ENCODE measurements around the gene GADD45GIP1.
"Not testable (repeated sequence)": the region's sequence is repeated elsewhere in the genome, so short reads cannot be mapped to it uniquely, and the experiment has no call there.

GADD45GIP1 gene

DNA sequence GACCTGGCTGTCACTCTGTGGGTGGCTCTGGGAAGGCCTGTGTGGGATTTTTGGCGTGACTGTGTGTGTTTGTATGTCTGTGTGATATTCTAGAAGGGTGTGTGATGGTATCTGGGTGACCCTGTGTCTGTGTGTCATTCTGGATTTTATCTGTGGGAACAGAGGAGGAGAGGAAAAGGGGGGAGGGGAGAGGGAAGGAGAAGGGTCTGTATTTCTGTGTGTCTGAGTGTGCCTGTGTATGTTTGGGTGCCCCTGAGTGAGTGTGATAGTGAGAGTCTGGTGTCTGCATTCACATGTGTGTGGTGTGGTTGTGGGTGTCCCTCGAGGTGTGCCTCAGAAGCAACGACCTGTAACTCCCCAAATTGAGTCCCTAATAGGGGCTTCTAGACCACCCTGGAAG is 30.2 kb upstream of the GADD45GIP1 start:
- DNase-seq, result no peak

DNA sequence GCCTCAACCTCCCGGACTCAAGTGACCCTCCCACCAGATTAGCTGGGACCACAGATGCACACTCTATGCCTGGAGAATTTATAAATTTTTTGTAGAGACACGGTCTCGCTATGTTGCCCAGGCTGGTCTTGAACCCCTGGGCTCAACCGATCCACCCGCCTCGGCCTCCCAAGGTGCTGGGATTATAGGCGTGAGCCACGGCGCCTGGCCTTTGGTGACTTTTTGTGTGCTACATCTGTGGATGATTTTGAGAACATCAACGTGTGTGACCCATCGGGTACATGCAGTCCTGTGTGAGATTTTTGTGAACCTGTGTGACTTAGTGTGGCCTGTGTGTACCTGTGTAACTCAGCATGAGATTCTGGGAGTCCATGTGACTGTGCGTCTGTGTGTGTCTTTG is 29.7 kb upstream of the GADD45GIP1 start:
- no peak for DNase-seq

DNA sequence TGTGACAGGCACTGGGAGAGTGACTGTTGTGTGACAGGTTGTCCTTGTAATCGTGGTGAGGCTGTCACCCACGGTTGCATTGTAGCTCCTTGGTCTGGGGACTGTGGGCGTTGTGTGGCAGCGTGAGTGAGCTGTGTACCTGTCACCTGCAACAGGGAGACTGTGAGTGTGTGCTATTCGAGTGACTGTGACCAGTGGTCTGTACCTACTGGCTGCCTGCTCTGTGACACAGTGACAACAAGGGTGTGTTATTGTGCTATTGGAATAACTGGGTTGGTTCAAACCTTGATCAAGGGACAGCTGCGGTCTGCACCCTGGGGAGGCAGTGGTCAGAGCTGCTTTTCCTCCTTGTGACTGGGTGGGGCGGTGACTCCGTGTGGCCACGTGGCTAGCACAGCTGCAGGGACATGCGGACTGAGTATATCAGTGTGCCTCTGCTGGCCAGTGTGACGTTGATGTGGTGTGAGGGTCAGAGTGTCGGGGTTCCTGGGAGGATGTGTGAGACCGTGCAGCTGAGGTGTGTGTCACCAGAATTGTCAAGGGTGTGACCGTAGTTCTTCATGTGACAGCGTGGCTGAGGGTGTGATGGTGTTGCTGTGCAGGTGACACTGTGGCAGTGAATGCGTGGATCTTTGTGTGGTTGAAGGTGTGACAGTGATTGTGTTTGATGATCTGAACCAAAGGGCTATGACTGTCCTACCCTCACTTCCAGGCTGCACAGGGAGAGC is 28.2 kb upstream of the GADD45GIP1 start:
- DNase-seq, result no peak

DNA sequence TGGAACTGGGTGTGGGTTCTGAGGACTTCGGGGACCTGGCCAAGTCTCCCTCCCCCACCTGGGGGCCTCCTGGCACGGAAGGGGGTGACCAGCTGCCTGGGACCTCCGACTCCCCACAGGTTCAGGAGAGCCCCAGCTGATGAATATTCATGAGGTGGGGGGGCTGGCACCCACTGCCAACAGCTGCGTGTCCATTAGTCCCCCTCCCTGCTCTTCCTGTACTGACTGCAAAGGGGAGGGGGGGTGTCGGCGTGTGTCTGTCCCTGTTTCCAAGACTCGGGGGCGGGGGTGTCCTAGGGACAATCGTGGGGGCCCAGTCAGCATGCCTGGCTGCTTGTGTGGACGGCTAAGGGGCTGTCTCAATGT is 27.6 kb upstream of the GADD45GIP1 start:
- DNase-seq, result no peak

DNA sequence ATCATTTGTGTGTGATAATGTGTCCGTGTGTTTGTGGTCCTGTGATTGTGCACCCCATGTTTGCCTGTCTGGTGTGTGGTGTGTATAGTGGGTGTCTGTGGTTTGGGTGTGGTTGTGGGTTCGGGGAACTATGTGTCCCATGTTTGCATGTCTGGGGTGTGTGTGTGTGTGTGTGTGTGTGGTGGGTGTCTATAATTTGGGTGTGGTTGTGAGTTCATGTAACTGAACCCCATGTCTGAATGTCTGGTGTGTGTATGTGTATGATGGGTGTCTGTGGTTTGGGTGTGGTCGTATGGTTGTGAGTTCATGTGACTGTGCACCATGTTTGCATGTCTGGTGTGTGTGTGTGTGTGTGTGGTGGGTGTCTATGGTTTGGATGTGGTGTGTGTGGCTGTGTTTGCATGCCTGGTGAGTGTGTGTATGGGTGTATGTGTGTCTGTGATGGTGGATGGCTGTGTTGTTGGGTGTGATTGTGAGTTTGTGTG is 27.2 kb upstream of the GADD45GIP1 start:
- no peak for DNase-seq

DNA sequence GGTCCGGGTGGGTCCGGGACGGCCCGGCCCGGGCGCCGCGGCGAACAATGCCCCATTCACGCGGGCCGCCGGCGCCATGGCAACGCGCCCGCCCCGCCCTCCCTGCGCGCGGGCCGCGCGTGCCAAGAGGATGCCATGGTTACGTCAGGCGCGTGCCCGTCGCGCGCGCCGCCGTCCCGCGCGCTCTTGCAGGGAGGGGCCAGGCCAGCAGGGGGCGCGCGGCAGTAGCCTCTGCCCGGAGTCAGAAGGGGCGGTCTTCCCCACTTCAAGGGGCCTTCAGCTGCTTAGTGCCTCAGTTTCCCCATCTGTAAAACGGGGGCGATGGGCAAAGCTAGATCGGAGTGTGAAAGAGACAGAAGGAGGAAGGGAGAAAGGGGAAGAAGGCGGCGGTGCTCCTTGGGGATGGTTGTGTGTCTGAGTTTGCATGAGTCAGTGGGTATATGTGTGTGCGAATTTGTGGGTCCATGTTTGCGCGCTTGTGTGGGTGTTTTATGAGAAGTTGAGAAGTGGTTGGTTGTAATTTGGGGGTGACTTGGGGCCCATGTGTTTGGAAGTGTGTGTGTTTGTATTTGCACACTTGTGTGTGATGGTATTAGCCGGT is 26.6 kb upstream of the GADD45GIP1 start:
- DNase-seq, result peak; percentile 65

DNA sequence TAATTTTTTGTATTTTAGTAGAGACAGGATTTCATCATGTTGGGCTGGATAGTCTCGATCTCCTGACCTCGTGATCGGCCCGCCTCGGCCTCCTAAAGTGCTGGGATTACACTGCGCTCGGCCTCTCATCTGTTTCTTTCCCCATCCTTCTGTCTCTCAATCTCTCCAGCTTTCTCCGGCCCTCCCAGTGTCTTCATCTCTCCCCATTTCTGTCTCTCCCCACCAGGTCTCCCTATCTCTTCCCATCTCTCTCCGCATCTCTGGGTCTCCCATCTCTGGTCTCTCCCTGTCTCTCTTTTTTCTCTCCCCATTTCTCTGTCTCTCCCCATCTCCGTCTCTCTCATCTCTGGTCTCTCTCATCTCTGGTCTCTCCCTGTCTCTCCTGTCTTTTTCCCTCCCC is 26.1 kb upstream of the GADD45GIP1 start:
- no peak for DNase-seq

DNA sequence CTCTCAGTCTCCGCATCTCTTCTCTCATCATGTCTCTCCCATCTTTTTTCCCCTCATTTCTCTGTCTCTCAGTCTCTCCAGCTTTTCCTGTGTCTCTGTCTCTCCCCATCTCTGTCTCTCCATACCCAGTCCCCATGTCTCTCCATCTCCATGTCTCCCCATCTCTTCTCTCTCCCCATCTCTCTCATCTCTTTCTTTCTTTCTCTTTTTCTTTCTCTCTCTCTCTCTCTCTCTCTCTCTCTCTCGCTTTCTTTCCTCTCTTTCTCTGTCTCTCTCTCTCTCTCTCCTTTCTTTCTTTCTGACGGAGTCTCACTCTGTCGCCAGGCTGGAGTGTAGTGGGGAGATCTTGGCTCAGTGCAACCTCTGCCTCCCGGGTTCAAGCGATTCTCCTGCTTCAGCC is 25.6 kb upstream of the GADD45GIP1 start:
- no peak for DNase-seq

DNA sequence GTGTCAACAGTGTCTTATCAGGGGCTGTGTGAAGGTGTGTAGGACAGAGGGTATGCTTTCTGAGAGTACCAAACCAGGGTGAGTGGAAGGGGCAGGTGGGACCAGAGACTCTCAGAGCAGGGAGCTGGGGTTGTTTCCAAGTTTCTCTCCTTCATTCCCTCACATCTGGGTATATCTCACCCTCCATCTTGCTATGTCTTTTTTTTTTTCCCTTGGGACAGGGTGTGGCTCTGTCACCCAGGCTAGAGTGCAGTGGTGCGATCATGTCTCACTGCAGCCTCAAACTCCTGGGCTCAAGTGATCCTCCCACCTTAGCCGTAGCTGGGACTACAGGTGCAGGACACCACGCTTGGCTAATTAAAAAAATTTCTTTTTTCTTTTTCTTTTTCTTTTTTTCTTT is 23.0 kb upstream of the GADD45GIP1 start:
- no peak for DNase-seq

DNA sequence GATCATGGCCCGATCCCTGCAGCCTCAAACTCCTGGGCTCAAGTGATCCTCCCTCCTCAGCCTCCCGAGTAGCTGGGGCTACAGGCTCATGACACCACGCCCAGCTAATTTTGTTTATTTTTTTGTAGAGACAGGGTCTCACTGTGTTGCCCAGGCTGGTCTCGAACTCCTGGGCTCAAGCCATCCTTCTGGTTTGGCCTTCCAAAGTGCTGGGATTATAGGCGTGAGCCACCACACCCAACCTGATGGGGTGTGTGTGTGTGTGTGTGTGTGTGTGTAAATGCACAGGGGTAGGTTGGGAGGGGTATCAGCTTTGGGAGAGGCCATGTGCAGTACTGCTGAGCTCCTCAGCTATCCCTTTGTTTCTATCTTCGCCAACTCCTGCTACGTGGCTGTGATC is 19.1 kb upstream of the GADD45GIP1 start:
- DNase-seq, result not testable (repeated sequence)

DNA sequence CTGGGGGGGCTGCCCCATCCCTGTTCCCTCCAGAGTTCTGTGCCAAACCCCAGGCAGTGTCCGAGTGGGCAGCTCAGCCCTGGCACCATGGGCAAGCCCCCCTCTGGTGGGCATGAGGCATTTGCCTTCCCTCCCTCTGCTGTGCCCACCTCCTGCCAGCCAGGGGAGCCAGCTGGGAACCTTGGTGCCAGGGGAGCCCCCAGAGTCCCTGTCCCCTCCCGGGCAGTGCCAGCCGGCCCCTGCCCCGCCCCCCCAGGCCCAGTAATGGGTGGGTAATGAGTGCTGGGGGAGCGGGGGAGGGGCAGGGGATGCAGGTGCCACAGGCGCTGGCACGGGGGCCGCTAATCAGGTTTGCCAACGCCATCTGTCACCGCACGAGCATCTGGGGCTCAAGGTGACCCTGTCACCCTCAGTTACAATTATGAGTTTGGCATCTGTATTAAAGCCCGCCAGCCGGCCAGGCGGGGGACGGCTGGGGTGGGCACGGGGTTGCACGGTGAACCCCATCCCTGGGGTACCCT is 18.3 kb upstream of the GADD45GIP1 start:
- DNase-seq, result no peak

DNA sequence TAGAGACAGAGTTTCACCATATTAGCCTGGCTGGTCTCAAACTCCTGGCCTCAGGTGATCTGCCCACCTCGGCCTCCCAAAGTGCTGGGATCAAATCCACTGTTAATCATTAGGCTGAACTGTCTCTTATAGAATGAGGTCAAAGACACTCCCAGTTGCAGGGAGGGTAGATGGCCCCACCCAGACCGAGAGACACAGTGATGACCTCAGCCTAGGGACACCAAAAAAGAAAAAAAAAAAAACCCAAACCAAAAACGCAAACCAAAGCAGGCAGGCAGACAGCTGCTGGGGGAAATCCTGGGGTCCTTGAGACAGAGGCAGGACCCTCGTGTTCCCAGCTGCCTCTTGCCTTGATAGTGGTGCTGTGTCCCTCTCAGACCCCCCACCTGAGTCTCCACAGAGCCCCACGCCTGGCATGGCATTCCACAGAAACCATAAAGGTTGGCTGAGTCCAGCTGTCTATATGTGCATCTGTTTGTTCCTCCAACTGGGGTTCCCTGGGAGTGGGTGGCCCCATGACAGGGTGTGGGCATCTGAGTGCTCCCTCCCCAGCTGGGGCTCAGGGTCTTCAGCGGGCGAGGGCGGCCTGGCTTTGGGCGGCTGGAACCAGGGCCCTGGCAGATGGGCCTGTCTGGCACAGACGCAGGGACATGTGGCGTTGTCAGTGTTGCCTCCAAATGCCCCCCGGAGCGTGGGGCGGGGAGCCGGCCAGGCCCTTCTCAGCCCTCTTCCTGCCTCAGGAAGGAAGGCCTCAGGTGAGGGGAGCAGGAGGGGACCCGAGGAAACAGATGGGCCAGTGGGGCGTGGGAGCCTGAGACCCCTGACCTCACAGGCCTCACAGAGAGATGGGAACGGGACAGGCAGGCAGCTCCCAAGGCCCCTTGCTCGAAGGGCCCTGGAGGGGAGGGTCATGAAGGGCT is 17.5 kb upstream of the GADD45GIP1 start:
- no peak for DNase-seq

DNA sequence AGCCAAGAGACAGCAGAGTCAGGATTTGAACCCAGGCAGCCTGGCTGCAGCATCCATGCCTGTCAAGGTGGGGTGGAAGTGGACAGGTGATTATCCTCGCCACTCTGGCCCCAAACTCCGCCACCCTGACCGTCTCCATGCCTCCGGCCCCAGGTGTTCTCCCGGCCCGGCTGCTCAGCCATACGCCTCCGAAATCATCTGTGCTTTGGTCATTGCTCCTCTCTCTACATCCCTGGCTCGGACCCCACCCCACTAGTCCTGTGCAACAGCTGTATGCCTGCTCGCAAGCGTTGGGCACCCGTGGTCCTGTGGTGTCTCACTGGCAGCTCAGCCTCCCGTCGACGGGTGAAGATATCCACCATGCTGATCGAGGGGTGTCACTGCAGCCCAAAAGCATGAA is 16.2 kb upstream of the GADD45GIP1 start:
- DNase-seq, result no peak

DNA sequence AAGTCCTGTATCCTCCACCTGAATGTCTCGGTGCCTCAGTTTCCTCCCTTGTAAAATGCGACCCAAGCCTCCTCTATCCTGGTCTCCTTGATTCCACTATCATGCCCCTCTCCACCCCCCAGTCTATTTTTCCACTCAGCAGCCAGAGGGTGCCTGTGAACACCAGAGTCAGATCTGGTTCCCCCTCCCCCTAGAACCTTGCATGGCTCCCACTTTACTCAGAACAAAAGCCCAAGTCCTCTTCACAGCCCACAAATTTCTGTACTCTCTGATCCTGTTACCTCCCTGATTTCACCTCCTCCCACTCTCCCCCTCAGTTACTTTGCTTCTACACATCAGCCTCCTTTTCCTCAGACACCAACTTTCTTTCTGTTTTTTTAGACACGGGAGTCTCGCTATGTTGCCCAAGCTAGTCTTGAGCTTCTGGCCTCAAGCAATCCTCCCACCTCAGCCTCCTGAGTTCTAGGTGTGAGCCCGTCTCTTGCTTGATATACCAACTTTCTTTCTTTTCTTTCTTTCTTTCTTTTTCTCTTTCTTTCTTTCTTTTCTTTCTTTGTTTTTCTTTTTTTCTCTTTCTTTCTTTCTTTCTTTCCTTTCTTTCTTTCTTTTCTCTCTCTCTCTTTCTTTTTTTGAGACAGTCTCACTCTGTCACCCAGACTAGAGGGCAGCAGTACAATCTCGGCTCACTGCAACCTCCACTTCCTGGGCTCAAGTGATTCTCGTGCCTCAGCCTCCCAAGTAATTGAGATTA is 13.2 kb upstream of the GADD45GIP1 start:
- DNase-seq, result no peak

DNA sequence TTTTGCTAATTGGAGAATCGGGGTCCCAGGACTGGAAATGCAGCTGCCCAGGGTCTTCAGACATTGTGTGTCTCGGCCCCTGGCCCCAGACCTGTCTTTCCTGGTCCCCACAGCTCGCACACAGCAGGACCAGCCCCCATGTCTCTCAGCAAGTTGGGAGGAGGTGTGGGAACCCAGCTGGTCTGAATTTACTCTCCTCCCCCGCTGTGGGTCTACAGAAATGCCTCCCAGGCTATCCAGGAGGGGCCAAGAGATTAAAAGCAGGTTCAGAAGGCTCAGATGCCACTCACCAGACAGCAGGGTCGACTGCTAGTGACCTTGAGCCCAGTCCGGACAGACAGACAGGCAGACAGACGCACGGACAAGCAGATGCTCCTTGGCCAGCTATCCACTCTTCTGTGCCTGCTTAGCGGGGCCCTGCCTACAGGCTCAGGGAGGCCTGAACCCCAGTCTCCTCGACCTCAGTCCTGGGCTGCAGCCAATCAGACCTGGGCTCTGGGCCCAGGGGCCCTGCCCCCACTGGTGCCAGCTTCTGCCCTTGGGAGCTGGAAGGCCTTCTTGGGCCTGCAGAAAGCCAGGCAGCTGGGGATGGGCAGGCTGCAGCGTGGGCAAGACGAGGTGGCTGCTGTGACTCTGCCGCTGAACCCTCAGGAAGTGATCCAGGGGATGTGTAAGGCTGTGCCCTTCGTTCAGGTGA is 12.4 kb upstream of the GADD45GIP1 start, which contains the start of gene DAND5:
Gene DAND5, plus strand, starts transcription at position 285 of the 697 bp plus-strand sequence. Its CDS starts 85 bp downstream, at position 370.
- no peak for DNase-seq

DNA sequence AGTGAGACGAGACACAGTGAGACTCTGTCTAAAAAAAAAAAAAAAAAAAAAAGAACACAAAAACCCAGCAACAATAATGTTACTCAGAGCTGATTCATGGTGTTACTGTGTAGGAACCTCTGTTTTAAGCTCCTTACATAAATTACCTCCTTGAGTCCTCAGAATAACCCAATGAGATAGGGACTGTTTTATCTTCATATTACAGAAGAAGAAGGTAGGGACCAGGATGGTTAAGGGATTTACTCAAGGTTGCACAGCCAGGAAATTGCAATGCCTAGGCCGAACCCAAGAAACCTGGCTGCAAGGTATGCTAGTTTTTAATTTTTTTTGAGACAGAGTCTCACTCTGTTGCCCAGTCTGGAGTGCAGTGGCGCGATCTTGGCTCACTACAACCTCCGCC is 10.9 kb upstream of the GADD45GIP1 start:
- DNase-seq, result no peak

DNA sequence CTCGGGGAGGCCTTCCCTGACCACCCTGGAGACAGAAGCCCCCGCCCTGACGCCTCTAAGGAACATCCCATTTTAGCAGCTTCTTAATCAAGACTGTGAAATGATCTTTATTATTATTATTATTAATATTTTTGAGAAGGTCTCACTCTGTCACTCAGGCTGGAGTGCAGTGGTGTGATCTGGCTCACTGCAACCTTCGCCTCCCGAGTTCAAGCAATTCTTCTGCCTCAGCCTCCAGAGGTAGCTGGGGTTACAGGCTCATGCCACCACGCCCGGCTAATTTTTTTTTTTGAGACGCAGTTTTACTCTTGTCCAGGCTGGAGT is 8.8 kb upstream of the GADD45GIP1 start:
- no peak for DNase-seq

DNA sequence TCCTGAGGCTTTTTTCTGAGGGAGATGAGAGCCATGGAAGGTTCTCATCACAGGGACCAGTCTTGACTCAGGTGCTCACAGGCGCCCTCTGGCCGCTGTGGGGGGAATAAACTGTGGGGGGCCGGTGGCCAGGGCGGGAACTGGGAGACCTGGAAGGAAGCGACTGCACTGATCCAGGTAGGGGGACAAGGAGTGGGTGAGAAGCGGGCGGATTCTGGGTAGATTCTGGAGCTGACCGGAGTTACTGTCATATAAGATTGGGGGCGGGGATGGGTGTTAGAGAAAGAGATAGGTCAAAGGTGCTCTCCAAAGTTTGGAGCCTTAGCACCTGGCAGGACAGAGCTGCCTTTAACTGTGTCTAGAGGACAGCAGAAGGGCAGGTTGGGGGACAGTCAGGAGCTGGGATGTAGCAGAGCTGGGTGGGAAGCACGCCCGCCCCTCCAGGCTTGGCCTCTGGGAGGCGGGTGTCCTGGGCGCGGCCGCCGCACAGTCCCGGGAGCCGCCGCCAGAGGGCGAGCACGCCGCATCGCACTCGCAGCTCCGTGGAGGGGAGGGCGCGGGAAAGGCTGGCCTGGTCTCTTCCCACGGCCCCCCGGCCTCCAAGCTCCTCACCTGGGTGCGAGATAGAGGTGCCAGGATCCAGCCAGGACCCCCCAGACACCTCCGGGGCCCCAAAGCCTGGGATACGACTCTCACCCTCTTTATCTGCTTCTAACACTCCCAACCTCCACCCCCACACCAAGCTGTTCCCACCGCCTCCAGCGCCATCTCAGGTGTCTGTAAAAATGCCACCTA is 8.2 kb upstream of the GADD45GIP1 start:
- DNase-seq, result peak; percentile 40

DNA sequence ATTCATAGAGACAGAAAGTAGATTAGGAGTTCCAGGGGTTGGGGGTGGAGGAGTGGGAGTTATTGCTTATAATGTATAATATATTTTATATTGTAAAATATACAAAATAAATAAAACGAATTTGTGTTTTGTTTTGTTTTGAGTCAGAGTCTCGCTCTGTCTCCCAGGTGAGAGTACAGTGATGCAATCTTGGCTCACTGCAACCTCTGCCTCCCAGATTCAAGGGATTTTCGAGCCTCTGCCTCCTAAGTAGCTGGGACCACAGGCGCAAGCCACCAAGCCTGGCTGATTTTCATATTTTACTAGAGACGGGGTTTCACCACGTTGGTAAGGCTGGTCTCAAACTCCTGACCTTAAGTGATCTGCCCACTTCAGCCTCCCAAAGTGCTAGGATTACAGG is 2.5 kb upstream of the GADD45GIP1 start:
- no peak for DNase-seq

DNA sequence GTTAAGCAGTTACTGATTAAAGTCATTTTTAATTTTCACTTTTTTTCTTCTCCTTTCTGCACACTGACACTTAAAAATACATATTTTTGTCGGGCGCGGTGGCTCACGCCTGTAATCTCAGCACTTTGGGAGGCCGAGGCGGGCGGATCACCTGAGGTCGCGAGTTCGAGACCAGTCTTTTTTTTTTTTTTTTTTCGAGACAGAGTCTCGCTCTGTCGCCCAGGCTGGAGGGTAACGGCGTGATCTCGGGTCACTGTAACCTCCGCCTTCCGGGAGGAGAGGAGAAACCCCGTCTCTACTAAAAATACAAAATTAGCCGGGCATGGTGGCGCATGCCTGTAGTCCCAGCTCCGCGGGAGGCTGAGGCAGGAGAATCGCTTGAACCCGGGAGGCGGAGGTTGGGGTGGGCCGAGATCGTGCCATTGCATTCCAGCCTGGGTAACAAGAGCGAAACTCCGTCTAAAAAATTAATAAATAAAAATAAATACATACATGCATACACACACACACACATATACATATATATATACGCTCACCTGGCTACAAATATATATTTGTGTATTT is 448 bp upstream of the GADD45GIP1 start:
- DNase-seq, result not testable (repeated sequence)

DNA sequence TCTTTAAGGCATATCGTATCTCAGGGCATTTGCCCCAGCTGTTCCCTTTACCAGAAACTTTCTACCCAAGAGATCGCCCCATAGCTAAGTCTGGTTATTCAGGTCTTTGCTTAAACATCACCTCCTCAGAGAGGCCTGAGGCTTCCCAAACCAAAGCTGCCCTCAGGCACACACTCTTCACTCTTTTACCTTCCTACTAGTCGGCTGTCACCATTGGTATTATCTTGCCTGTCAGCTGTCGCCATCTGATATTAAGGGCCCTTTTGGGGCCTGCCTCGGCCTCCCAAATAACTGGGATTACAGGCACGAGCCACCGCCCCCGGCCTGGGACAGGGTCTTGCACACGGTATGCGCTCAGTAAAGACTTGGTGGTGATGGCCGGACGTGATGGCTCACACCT is 1.0 kb downstream of the GADD45GIP1 start:
- DNase-seq, result no peak
